HepG2 (cell line): ENCODE data around the gene ZDHHC14. TPM values are rescaled to one million over a fixed set of nuclear protein-coding genes. Genes with fewer than 3 reads are reported as not detected.

Source experiments
- ATF6 ChIP-seq: sonication (generic); formaldehyde crosslinking; conservative IDR thresholded peaks from 2 replicates; pipeline ENCODE4 v1.4.0; 2020; ENCODE audit warnings: missing genetic modification reagents
- GABPB1 ChIP-seq: IDR thresholded peaks from 2 replicates; pipeline ENCODE4 v1.6.1; 2016; ENCODE audit warnings: mild to moderate bottlenecking, missing genetic modification reagents, moderate library complexity, missing compliant biosample characterization
- ISX ChIP-seq: sonication (generic); formaldehyde crosslinking; conservative IDR thresholded peaks from 2 replicates; pipeline ENCODE4 v1.5.0; 2020; ENCODE audit warnings: missing genetic modification reagents
- KLF11 ChIP-seq: IDR thresholded peaks from 2 replicates; pipeline ENCODE4 v1.6.1; 2016; ENCODE audit warnings: missing compliant biosample characterization
- MAZ ChIP-seq, 2 experiments: sonication (generic) in 1 of 2; formaldehyde crosslinking in 1 of 2; IDR thresholded peaks; 2 replicates each; pipeline versions ENCODE4 v1.5.0 to v1.6.1; 2012 to 2020; ENCODE audit warnings: low read depth in 2 of 2, mild to moderate bottlenecking in 2 of 2, borderline replicate concordance in 1 of 2, improper control_type of control experiment in 1 of 2, low read length in 1 of 2, missing genetic modification reagents in 1 of 2, moderate library complexity in 1 of 2
- NCOA1 ChIP-seq: sonication (generic); formaldehyde crosslinking; IDR thresholded peaks from 2 replicates; pipeline ENCODE4 v1.9.0; 2021; ENCODE audit warnings: missing genetic modification reagents
- NPAS2 ChIP-seq: sonication (generic); formaldehyde crosslinking; IDR thresholded peaks from 2 replicates; pipeline ENCODE4 v1.8.0; 2022; ENCODE audit warnings: mild to moderate bottlenecking, missing genetic modification reagents, borderline replicate concordance
- RBFOX2 ChIP-seq: fragments of 200-400 bp; formaldehyde crosslinking; IDR thresholded peaks from 2 replicates; pipeline ENCODE4 v1.6.1; 2017; ENCODE audit warnings: low read depth, mild to moderate bottlenecking, low read length
- ZKSCAN5 ChIP-seq: sonication (generic); formaldehyde crosslinking; IDR thresholded peaks from 2 replicates; pipeline ENCODE4 v1.5.1; 2020; ENCODE audit warnings: mild to moderate bottlenecking, missing genetic modification reagents
- ZMAT5 ChIP-seq: sonication (generic); formaldehyde crosslinking; IDR thresholded peaks from 2 replicates; pipeline ENCODE4 v1.5.0; 2020; ENCODE audit warnings: mild to moderate bottlenecking, low read depth, missing genetic modification reagents, borderline replicate concordance
- ZNF263 ChIP-seq: sonication (generic); formaldehyde crosslinking; IDR thresholded peaks from 2 replicates; pipeline ENCODE4 v1.4.0; 2020; ENCODE audit warnings: missing genetic modification reagents
- ZNF318 ChIP-seq: sonication (generic); formaldehyde crosslinking; IDR thresholded peaks from 2 replicates; pipeline ENCODE4 v1.4.0; 2020; ENCODE audit warnings: mild to moderate bottlenecking, missing genetic modification reagents
- ZNF468 ChIP-seq: sonication (generic); formaldehyde crosslinking; IDR thresholded peaks from 2 replicates; pipeline ENCODE4 v1.8.0; 2022; ENCODE audit warnings: mild to moderate bottlenecking, moderate library complexity, missing genetic modification reagents
- ZNF768 ChIP-seq: sonication (generic); formaldehyde crosslinking; IDR thresholded peaks from 2 replicates; pipeline ENCODE4 v1.4.0; 2020; ENCODE audit warnings: missing genetic modification reagents
- ZNF841 ChIP-seq: sonication (generic); formaldehyde crosslinking; IDR thresholded peaks from 2 replicates; pipeline ENCODE4 v1.8.1; 2023; ENCODE audit warnings: missing genetic modification reagents, borderline replicate concordance
- polyA plus RNA-seq, 8 experiments: library from polyadenylated mRNA; depleted of rRNA in 3 of 8; stranded (reverse) in 7 of 8; unstranded in 1 of 8; fragments of >200 nt; fragmentation: Illumina TruSeq in 4 of 8; extraction: Trizol in 4 of 8; gene quantifications; 2 replicates each; pipeline versions ENCODE4 v1.2.1 to v1.2.3, GENCODE V29; 2011 to 2016; ENCODE audit warnings: low read depth in 4 of 8, missing spikeins in 1 of 8, mixed read lengths in 1 of 8; ENCODE audit not compliant: insufficient read depth in 1 of 8
- total RNA-seq, 5 experiments: library from RNA; depleted of rRNA; stranded (reverse); fragments of >200 nt; fragmentation: Illumina TruSeq; extraction: Trizol; gene quantifications; 2 replicates each; pipeline ENCODE4 v1.2.3, GENCODE V29; 2016; ENCODE audit warnings: low read depth in 1 of 5
- TF ChIP-seq, protein P1 (sequence below): IDR thresholded peaks from 2 replicates; pipeline ENCODE4 v1.6.1; 2016; ENCODE audit warnings: mild to moderate bottlenecking, missing biosample characterization, missing genetic modification reagents
- TF ChIP-seq, protein P2 (sequence below): sonication (generic); IDR thresholded peaks from 2 replicates; pipeline ENCODE4 v1.6.1; 2016; ENCODE audit warnings: low read depth, borderline replicate concordance

The ZDHHC14 gene
- total and polyA plus RNA-seq, 2 of the 13 experiments (the other 11 are each of a cell fraction or from before 2014, with no cell fraction given), result 3.7 to 9.5 TPM

DNA sequence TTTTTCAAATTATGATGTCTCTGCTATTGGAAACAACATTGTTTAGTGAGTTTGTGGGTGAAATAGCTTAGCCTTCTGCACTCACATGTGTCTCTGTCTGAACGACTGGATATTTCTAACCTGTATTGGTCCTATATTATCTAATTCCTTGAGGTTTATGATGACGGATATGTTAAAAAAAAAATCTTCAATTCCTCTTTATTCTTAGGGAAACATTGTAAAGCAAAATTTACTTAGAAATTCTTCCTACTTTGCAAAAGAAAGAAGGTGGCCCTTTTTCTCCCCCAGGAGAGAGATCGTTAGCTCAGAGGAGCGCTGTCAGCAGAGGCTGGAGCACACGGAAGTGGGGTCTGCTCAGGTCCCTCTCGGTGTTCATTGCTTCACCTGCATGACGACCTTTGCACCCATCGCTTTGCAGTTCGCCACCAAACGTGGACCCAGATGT, 149.8 kb downstream of the ZDHHC14 start (continued):
- TF ChIP-seq KLF11 (CRISPR knock-in tag) (no peak), NPAS2 (CRISPR knock-in tag) (0 out of 2 replicates have a peak, but pooled peaks have one; percentile 2), ZMAT5 (0 out of 2 replicates have a peak, but pooled peaks have one; percentile 0), ZNF841 (CRISPR knock-in tag) (no peak), ISX (CRISPR knock-in tag) (0 out of 2 replicates have a peak, but pooled peaks have one; percentile 19), ZKSCAN5 (CRISPR knock-in tag) (0 out of 2 replicates have a peak, but pooled peaks have one; percentile 35), ZNF263 (CRISPR knock-in tag) (peak; percentile 88), ATF6 (0 out of 2 replicates have a peak, but pooled peaks have one; percentile 20), GABPB1 (CRISPR knock-in tag) (no peak), ZNF468 (CRISPR knock-in tag) (0 out of 2 replicates have a peak, but pooled peaks have one; percentile 14), MAZ (IDR thresholded peaks at IDR 0.05; ENCODE audit: borderline replicate concordance, low read depth, low read length) (no peak), MAZ (CRISPR knock-in tag; IDR thresholded peaks at IDR 0.05; ENCODE audit: low read depth) (no peak), ZNF768 (CRISPR knock-in tag) (peak; percentile 71; the same call in 1 of the 2 replicates), RBFOX2 (peak; percentile 59), NCOA1 (no peak), ZNF318 (peak; percentile 93; the same call in 1 of the 2 replicates)
- TF ChIP-seq, protein P1, sequence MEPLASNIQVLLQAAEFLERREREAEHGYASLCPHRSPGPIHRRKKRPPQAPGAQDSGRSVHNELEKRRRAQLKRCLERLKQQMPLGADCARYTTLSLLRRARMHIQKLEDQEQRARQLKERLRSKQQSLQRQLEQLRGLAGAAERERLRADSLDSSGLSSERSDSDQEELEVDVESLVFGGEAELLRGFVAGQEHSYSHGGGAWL (CRISPR knock-in tag), result 0 out of 2 replicates have a peak, but pooled peaks have one; percentile 25
- TF ChIP-seq, protein P2, sequence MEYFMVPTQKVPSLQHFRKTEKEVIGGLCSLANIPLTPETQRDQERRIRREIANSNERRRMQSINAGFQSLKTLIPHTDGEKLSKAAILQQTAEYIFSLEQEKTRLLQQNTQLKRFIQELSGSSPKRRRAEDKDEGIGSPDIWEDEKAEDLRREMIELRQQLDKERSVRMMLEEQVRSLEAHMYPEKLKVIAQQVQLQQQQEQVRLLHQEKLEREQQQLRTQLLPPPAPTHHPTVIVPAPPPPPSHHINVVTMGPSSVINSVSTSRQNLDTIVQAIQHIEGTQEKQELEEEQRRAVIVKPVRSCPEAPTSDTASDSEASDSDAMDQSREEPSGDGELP, result peak; percentile 75; the same call in 1 of the 2 replicates
